HG03097 (cell line): ENCODE measurements around the gene NPB.

Experiments used
- ATAC-seq: cut with Tn5 transposase; IDR thresholded peaks from one replicate; pipeline ENCODE4 v1.9.1; 2021; ENCODE audit not compliant: unreplicated experiment, low FRiP score

Gene NPB

GRCh38 chr17:81910840-81911276, 8.8 kb downstream of the NPB start:
- ATAC-seq = peak; percentile 26

GRCh38 chr17:81911277-81911961, 9.4 kb downstream of the NPB start, which contains the start of gene PCYT2:
Gene PCYT2 (minus strand): TSS chr17:81911399. CDS start chr17:81911355, 44 bp downstream.
- ATAC-seq = peak; percentile 51

- ATAC-seq = no peak
These were observed 9.9 kb downstream of the NPB start for GRCh38 chr17:81911969-81912368.

- no peak for ATAC-seq
These were observed 10.6 kb downstream of the NPB start for GRCh38 chr17:81912441-81913309.

GRCh38 chr17:81913394-81914102, 11.5 kb downstream of the NPB start:
- no peak for ATAC-seq

- no peak for ATAC-seq
These were observed 12.2 kb downstream of the NPB start for GRCh38 chr17:81914103-81914850.

- no peak for ATAC-seq
These were observed 13.3 kb downstream of the NPB start for GRCh38 chr17:81915331-81915730.

GRCh38 chr17:81916234-81917001, 14.4 kb downstream of the NPB start:
- ATAC-seq = no peak

GRCh38 chr17:81917565-81918332, 15.7 kb downstream of the NPB start, which contains the start of gene SIRT7:
Gene SIRT7 (minus strand): TSS chr17:81918176. CDS start chr17:81918131, 45 bp downstream.
- ATAC-seq = peak; percentile 55

- ATAC-seq = peak; percentile 11
These were observed 16.3 kb downstream of the NPB start for GRCh38 chr17:81918333-81918669.

- ATAC-seq = no peak
These were observed 17.0 kb downstream of the NPB start for GRCh38 chr17:81918832-81919545.

- ATAC-seq = no peak
These were observed 18.8 kb downstream of the NPB start for GRCh38 chr17:81920612-81921536.

- ATAC-seq = no peak
These were observed 19.5 kb downstream of the NPB start for GRCh38 chr17:81921537-81921862.

- no peak for ATAC-seq
These were observed 20.0 kb downstream of the NPB start for GRCh38 chr17:81921996-81922565.

- ATAC-seq = no peak
These were observed 20.7 kb downstream of the NPB start for GRCh38 chr17:81922566-81923301.
